Activated T-cell treated with anti-CD3 and anti-CD28 coated beads, Interleukin-2, amount 50 U/mL, for 72 hours (primary cell): Measurements from ENCODE around the gene PABPC1L. TPM values are rescaled to one million over a fixed set of nuclear protein-coding genes. Genes with fewer than 3 reads are reported as not detected.

ENCODE experiments used
- ATAC-seq, 2 donors: fragments of 150-1000 bp; cut with Tn5 transposase; replicated peaks in 1 of 2; 2 replicates each; pipeline ENCODE4 v1.10.0; 2021; ENCODE audit warnings: moderate library complexity in 2 of 2, mild to moderate bottlenecking in 1 of 2
- DNase-seq, 2 donors: peaks; one replicate each; pipeline ENCODE4 v3.0.0; 2021 to 2022; ENCODE audit warnings: mixed read lengths in 1 of 2
- H3K27ac Mint-ChIP-seq: one replicate; pipeline ENCODE4 v1.8.0; 2022; ENCODE audit warnings: mild to moderate bottlenecking, moderate library complexity, mixed read lengths
- H3K27me3 Mint-ChIP-seq: one replicate; pipeline ENCODE4 v1.8.0; 2022; ENCODE audit warnings: low read depth, mixed read lengths
- H3K36me3 Mint-ChIP-seq, 2 donors: one replicate each; pipeline ENCODE4 v1.8.0; 2022; ENCODE audit warnings: mixed read lengths in 2 of 2, mild to moderate bottlenecking in 1 of 2; ENCODE audit not compliant: insufficient read depth in 2 of 2
- H3K4me1 Mint-ChIP-seq: one replicate; pipeline ENCODE4 v1.8.0; 2022; ENCODE audit warnings: low read depth, mixed read lengths
- H3K4me3 Mint-ChIP-seq, 2 donors: one replicate each; pipeline ENCODE4 v1.8.0; 2022; ENCODE audit warnings: mild to moderate bottlenecking in 2 of 2, mixed read lengths in 2 of 2, moderate library complexity in 2 of 2
- H3K9me3 Mint-ChIP-seq, 2 donors: one replicate each; pipeline ENCODE4 v1.8.0; 2022; ENCODE audit warnings: mixed read lengths in 2 of 2
- total RNA-seq, 2 donors: library from RNA; stranded (reverse); gene quantifications; one replicate each; pipeline ENCODE4 v1.2.3, GENCODE V29; 2022

Gene PABPC1L
- total RNA-seq, 2 donors from 2014 or later = 138 to 162 TPM

- H3K36me3 Mint-ChIP-seq = peaks cover 9 to 24% of the 10 kb centered on the region in 2 donors
- H3K4me1 Mint-ChIP-seq = peaks cover 50% of the 10 kb centered on the region
- H3K27me3 Mint-ChIP-seq = no peaks in the 10 kb centered on the region
- no peak for ATAC-seq
- peak; percentile 57 to 62 for DNase-seq
- peak overlapping the region; percentile 64 to 73 for H3K4me3 Mint-ChIP-seq
- no peaks in the 10 kb centered on the region for H3K9me3 Mint-ChIP-seq
- peak overlapping the region; percentile 22 for H3K27ac Mint-ChIP-seq
Measured at GRCh38 chr20:44911264-44911921, 1.5 kb downstream of the PABPC1L start.

GRCh38 chr20:44912189-44912588 lies 2.3 kb downstream of the PABPC1L start:
- H3K4me1 Mint-ChIP-seq = peaks cover 50% of the 10 kb centered on the region
- DNase-seq (no peak), ATAC-seq (no peak)
- no peak overlapping the region for H3K27ac Mint-ChIP-seq
- H3K36me3 Mint-ChIP-seq = peaks cover 14 to 30% of the 10 kb centered on the region in 2 donors
- no peaks in the 10 kb centered on the region for H3K9me3 Mint-ChIP-seq
- no peaks in the 10 kb centered on the region for H3K27me3 Mint-ChIP-seq
- peak overlapping the region in 1 of 2 donors; percentile 3 for H3K4me3 Mint-ChIP-seq

- Mint-ChIP-seq H3K4me3 (peak overlapping the region in 1 of 2 donors; percentile 2), H3K9me3 (no peaks in the 10 kb centered on the region), H3K36me3 (peaks cover 14 to 30% of the 10 kb centered on the region in 2 donors), H3K27me3 (no peaks in the 10 kb centered on the region), H3K27ac (peak overlapping the region; percentile 43), H3K4me1 (peaks cover 38% of the 10 kb centered on the region)
- DNase-seq (peak; percentile 34 to 50), ATAC-seq (peak; percentile 62 to 64)
Measured at GRCh38 chr20:44914924-44915323, 5.1 kb downstream of the PABPC1L start.

GRCh38 chr20:44916586-44916985 lies 6.7 kb downstream of the PABPC1L start:
- no peak overlapping the region for H3K4me3 Mint-ChIP-seq
- DNase-seq = no peak
- peaks cover 24% of the 10 kb centered on the region for H3K4me1 Mint-ChIP-seq
- H3K36me3 Mint-ChIP-seq = peaks cover 14 to 32% of the 10 kb centered on the region in 2 donors
- no peak for ATAC-seq
- no peak overlapping the region for H3K27ac Mint-ChIP-seq
- H3K27me3 Mint-ChIP-seq = no peaks in the 10 kb centered on the region
- H3K9me3 Mint-ChIP-seq = no peaks in the 10 kb centered on the region

- DNase-seq (no peak), ATAC-seq (no peak)
- peaks cover 14 to 31% of the 10 kb centered on the region in 2 donors for H3K36me3 Mint-ChIP-seq
- no peak overlapping the region for H3K4me3 Mint-ChIP-seq
- no peaks in the 10 kb centered on the region for H3K27me3 Mint-ChIP-seq
- peaks cover 19% of the 10 kb centered on the region for H3K4me1 Mint-ChIP-seq
- H3K9me3 Mint-ChIP-seq = no peaks in the 10 kb centered on the region
- H3K27ac Mint-ChIP-seq = no peak overlapping the region
Measured at GRCh38 chr20:44917399-44917798, 7.5 kb downstream of the PABPC1L start.

- Mint-ChIP-seq H3K4me3 (no peak overlapping the region), H3K27ac (no peak overlapping the region), H3K27me3 (no peaks in the 10 kb centered on the region), H3K9me3 (no peaks in the 10 kb centered on the region), H3K4me1 (peaks cover 15% of the 10 kb centered on the region), H3K36me3 (peaks cover 13 to 27% of the 10 kb centered on the region in 2 donors)
- DNase-seq (no peak), ATAC-seq (no peak)
Measured at GRCh38 chr20:44918342-44918741, 8.5 kb downstream of the PABPC1L start.

GRCh38 chr20:44918761-44919160 lies 8.9 kb downstream of the PABPC1L start:
- DNase-seq = no peak
- H3K36me3 Mint-ChIP-seq = peaks cover 13 to 26% of the 10 kb centered on the region in 2 donors
- no peak for ATAC-seq
- no peak overlapping the region for H3K27ac Mint-ChIP-seq
- H3K27me3 Mint-ChIP-seq = no peaks in the 10 kb centered on the region
- H3K4me3 Mint-ChIP-seq = no peak overlapping the region
- no peaks in the 10 kb centered on the region for H3K9me3 Mint-ChIP-seq
- peaks cover 15% of the 10 kb centered on the region for H3K4me1 Mint-ChIP-seq

GRCh38 chr20:44921447-44921846 lies 11.6 kb downstream of the PABPC1L start:
- H3K9me3 Mint-ChIP-seq = no peaks in the 10 kb centered on the region
- no peak for ATAC-seq
- no peak overlapping the region for H3K4me3 Mint-ChIP-seq
- no peak for DNase-seq
- H3K4me1 Mint-ChIP-seq = no peaks in the 10 kb centered on the region
- H3K36me3 Mint-ChIP-seq = peaks cover 8 to 21% of the 10 kb centered on the region in 2 donors
- H3K27me3 Mint-ChIP-seq = no peaks in the 10 kb centered on the region
- H3K27ac Mint-ChIP-seq = no peak overlapping the region

GRCh38 chr20:44924541-44924940 lies 14.7 kb downstream of the PABPC1L start:
- H3K9me3 Mint-ChIP-seq = no peaks in the 10 kb centered on the region
- peaks cover 3 to 11% of the 10 kb centered on the region in 2 donors for H3K36me3 Mint-ChIP-seq
- H3K27me3 Mint-ChIP-seq = no peaks in the 10 kb centered on the region
- DNase-seq = no peak
- no peak for ATAC-seq
- H3K27ac Mint-ChIP-seq = no peak overlapping the region
- no peaks in the 10 kb centered on the region for H3K4me1 Mint-ChIP-seq
- H3K4me3 Mint-ChIP-seq = no peak overlapping the region

GRCh38 chr20:44928595-44928994 lies 18.7 kb downstream of the PABPC1L start:
- Mint-ChIP-seq H3K27me3 (no peaks in the 10 kb centered on the region), H3K4me3 (no peak overlapping the region), H3K9me3 (no peaks in the 10 kb centered on the region), H3K36me3 (peaks cover 0 to 13% of the 10 kb centered on the region in 2 donors), H3K4me1 (no peaks in the 10 kb centered on the region), H3K27ac (no peak overlapping the region)
- ATAC-seq (no peak), DNase-seq (no peak)

GRCh38 chr20:44930517-44931168 lies 20.8 kb downstream of the PABPC1L start:
- ATAC-seq (no peak), DNase-seq (no peak)
- Mint-ChIP-seq H3K4me3 (no peak overlapping the region), H3K27me3 (no peaks in the 10 kb centered on the region), H3K36me3 (peaks cover 0 to 10% of the 10 kb centered on the region in 2 donors), H3K9me3 (no peaks in the 10 kb centered on the region), H3K27ac (no peak overlapping the region), H3K4me1 (no peaks in the 10 kb centered on the region)

- ATAC-seq = no peak
- no peak for DNase-seq
- no peak overlapping the region for H3K4me3 Mint-ChIP-seq
- H3K9me3 Mint-ChIP-seq = no peaks in the 10 kb centered on the region
- H3K27ac Mint-ChIP-seq = no peak overlapping the region
- peaks cover 0 to 10% of the 10 kb centered on the region in 2 donors for H3K36me3 Mint-ChIP-seq
- no peaks in the 10 kb centered on the region for H3K27me3 Mint-ChIP-seq
- H3K4me1 Mint-ChIP-seq = no peaks in the 10 kb centered on the region
Measured at GRCh38 chr20:44931911-44932310, 22.1 kb downstream of the PABPC1L start.

- no peaks in the 10 kb centered on the region for H3K4me1 Mint-ChIP-seq
- H3K4me3 Mint-ChIP-seq = no peak overlapping the region
- ATAC-seq (no peak), DNase-seq (no peak)
- H3K27ac Mint-ChIP-seq = no peak overlapping the region
- H3K9me3 Mint-ChIP-seq = no peaks in the 10 kb centered on the region
- H3K36me3 Mint-ChIP-seq = peaks cover 0 to 10% of the 10 kb centered on the region in 2 donors
- H3K27me3 Mint-ChIP-seq = no peaks in the 10 kb centered on the region
Measured at GRCh38 chr20:44932916-44933315, 23.1 kb downstream of the PABPC1L start.
